ENCODE results near the gene NR1H2. TPM values are rescaled to one million over a fixed set of nuclear protein-coding genes. Genes with fewer than 3 reads are reported as not detected.

NR1H2 gene
- polyA plus RNA-seq, 1 experiment = 23.7 TPM

GRCh38 chr19:50383001-50383851 is 7.0 kb downstream of the NR1H2 start:
- CTCF ChIA-PET = interaction anchor here (1.2 kb wide), 1 partner anchor 15 kb away, joined by 6 read pairs; no protein-coding TSS in a partner anchor
- POLR2A ChIA-PET = interaction anchor here (1.0 kb wide), 1 partner anchor 407 kb away, joined by 3 read pairs; the partner anchor contains the start of gene ACP4
- H3K9me3 ChIP-seq (ENCODE audit: control insufficient read depth, insufficient read depth, low read length) = no peaks in the 10 kb centered on the region; the same call in 1 of the 2 replicates
- no peak for DNase-seq (ENCODE audit: low read depth, low spot score)
- peak overlapping the region; percentile 73 for H3K4me3 ChIP-seq (ENCODE audit: low read depth, low read length)
- peak overlapping the region; percentile 57 for H3K27ac ChIP-seq (ENCODE audit: low read depth, low read length)
- H3K27me3 ChIP-seq (ENCODE audit: control insufficient read depth, insufficient read depth, low read length) = no peaks in the 10 kb centered on the region
- no peak for TF ChIP-seq CTCF (IDR thresholded peaks at IDR 0.05; ENCODE audit: low read depth, low read length)

DNA sequence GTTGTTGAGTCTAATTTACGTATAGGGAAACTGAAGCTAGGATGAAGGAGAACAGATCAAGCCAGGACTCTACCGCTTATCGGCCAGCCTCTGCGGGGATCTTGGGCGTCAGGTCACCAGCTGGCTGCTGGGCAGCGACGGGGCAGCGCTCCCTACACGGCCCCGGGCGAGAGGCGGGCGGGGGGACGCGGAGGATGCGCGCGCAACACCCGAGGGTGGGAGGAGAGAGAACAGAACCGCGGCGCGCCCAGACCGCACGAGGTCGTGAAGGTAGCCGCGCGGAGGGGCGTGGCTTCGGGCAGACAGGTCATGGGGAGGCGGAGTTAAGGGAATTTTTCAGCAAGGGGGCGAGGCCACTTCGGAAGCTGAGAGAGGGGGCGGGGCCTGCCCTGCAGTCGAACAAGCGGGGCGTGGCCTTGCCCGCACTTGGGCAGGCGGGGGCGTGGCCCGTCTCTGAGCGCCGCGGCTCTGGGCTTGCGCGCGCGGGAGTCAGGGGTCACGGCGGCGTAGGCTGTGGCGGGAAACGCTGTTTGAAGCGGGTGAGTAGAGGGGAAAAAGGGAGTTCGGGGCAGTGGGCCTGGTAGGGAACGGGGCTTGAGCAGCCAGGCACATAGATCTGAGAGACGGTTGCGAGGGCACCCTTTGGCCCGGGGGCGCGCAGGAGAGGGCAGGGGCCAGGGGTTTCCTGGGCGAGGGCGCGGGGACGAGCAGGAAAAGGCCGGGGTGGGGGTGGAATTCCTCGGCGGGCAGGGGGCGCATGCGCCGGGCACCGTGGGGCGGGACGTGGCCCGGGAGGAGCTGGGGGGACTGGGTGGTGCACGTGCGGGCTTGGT is 7.8 kb downstream of the NR1H2 start, which contains the start of gene POLD1:
POLD1 (plus strand) TSS at position 496 of the 833 bp plus-strand sequence. CDS start 14,505 bp downstream, outside the sequence.
- ChIA-PET CTCF (interaction anchor here (1.2 kb wide), 1 partner anchor 16 kb away, joined by 6 read pairs; no protein-coding TSS in a partner anchor), POLR2A (interaction anchor here (1.0 kb wide), 2 partner anchors 8 to 406 kb away, joined by 3 to 7 read pairs; partner anchors contain the start of genes ACP4 and NR1H2)
- Histone ChIP-seq H3K27me3 (ENCODE audit: control insufficient read depth, insufficient read depth, low read length) (no peaks in the 10 kb centered on the region), H3K9me3 (ENCODE audit: control insufficient read depth, insufficient read depth, low read length) (no peaks in the 10 kb centered on the region; the same call in 1 of the 2 replicates), H3K27ac (ENCODE audit: low read depth, low read length) (peak within 1 kb of the TSS; percentile 89), H3K4me3 (ENCODE audit: low read depth, low read length) (peak within 1 kb of the TSS; percentile 73)
- TF ChIP-seq CTCF (IDR thresholded peaks at IDR 0.05; ENCODE audit: low read depth, low read length) = no peak
- peak; percentile 92 for DNase-seq (ENCODE audit: low read depth, low spot score)

GRCh38 chr19:50384685-50385535 is 8.7 kb downstream of the NR1H2 start:
- peak overlapping the region; percentile 73 for H3K4me3 ChIP-seq (ENCODE audit: low read depth, low read length)

More at GRCh38 chr19:50384685-50385535, 8.7 kb downstream of the NR1H2 start:
- H3K27me3 ChIP-seq (ENCODE audit: control insufficient read depth, insufficient read depth, low read length) = no peaks in the 10 kb centered on the region
- no peak for DNase-seq (ENCODE audit: low read depth, low spot score)
- no peak for TF ChIP-seq CTCF (IDR thresholded peaks at IDR 0.05; ENCODE audit: low read depth, low read length)
- H3K9me3 ChIP-seq (ENCODE audit: control insufficient read depth, insufficient read depth, low read length) = no peaks in the 10 kb centered on the region; the same call in 1 of the 2 replicates
- peak overlapping the region; percentile 75 for H3K27ac ChIP-seq (ENCODE audit: low read depth, low read length)
- ChIA-PET CTCF (interaction anchor here (0.8 to 1.2 kb wide), 2 partner anchors 17 to 30 kb away, joined by 6 to 8 read pairs; no protein-coding TSS in a partner anchor), POLR2A (interaction anchor here (0.7 to 1.0 kb wide), 3 partner anchors 9 to 1305 kb away, joined by 4 to 7 read pairs (median 6); partner anchors contain the start of gene NR1H2)
